Activated effector memory CD4-positive, alpha-beta T cell treated with anti-CD3 and anti-CD28 coated beads, Interleukin-2, amount 50 U/mL, for 16 hours (primary cell): ENCODE data around the gene BTBD16.

ENCODE experiments used
- DNase-seq: peaks from one replicate; pipeline ENCODE4 v3.0.0-alpha.2; 2020

The BTBD16 gene

DNA sequence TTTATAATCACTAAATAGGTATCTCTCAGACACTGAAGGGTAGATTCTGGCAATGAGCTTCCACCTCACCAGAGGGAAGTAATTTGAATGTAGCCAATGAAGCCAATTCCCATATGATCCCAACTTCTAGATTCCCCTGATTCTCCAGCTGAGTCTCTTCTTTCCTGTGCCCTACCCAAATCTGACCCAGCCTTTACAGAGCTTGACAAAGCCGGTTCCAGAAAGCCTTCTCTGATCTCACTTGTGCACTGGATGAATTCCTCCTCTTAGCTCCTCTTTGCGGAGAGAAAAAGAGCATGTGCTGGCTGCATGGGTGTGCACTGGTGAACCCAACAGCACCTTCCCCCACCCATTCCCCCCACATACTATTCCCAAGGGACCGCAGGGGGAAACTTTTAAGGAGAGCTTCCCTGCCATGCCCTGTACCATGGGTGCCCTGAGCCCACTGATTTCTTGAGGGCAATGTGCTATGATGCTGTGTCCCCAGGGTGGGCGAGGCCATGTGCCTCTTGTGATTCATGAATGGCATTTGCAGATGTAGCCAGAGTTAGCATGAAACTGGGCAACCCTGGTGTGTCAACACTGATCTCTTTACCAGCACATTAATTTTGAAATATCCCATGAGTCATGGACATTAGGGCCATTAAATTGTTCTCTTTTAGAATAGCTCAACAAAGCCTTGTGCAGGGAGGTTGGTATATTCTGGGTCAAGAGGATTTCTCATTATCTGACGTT lies 53.0 kb downstream of the BTBD16 start:
- DNase-seq = no peak

DNA sequence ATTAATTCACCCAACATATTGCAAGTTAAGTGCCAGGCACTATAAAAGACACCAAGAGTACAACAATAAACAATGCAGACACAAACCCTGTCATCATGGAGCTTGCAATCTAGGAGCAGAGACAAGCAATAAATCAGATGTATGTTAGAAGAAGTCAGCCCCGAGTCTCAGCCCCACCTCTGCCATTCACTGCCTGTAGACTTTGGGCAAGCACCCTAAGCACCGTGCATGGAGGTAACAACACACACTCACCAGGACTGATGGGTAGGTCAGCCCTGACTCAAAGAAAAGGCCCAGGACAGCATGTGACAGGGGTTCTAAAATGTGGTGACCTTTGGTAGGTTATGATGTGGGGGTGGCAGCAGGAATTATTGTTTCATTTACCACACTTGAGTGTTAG lies 54.1 kb downstream of the BTBD16 start:
- DNase-seq = no peak

DNA sequence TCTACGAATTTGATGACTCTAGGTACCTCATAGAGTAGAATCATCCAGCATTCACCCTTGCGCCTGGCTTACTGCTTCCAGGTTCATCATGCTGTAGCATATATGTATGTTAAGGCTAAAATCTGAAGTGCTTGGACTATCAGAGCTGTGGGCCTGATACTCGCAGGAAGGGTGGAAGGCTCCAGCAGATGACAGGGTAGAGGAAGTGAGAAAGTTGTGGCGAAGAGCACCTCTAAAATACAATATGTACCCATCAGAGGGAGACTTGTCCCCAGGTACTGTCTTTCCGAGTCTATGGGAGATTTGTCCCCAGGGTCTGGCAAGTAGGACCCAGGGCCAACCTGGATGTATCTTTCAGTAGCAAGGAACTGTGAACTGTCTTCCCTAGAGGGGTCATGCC lies 55.3 kb downstream of the BTBD16 start:
- DNase-seq = no peak

DNA sequence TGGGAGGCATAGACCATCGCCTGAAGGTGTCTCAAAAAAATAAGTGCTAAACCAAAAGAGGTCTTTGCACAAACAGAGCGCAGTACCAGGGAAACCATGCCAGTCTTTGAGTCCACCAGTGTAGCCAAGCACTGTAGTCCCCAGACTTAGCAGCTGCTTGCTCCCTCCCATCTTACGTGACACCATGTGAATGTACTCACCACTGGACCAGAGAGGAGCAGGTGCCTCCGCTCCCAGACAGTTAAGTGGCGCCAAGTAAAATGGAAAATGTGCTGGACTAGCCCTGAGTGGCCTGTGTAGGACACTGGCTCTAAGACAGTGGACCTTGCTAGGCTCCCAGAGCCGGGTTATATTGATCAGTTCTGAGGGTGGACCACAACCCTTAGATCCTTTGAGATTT lies 55.7 kb downstream of the BTBD16 start:
- DNase-seq = no peak

- DNase-seq = no peak
These were observed 56.4 kb downstream of the BTBD16 start for GRCh38 chr10:122327237-122328206.

DNA sequence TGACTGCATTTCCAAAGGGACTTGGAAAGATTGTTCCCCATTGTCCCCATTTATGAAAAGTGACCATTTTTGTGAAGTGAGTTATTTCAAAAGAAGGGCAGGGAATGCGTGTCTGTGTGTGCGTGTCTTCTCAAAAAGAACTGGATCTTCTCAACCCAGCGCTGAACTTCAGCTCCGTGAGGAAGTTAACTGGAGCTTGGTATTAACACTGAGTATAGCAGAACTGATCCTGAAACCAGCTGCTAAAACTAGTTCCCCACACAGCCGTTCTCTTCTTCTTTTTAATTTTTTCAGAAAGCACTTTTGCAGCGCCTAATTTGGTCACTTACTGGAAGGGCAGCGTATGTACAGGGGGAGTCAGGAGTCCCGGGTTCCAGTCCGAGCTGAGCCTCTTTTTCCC lies 57.6 kb downstream of the BTBD16 start:
- DNase-seq = no peak

- DNase-seq = no peak
These were observed 58.3 kb downstream of the BTBD16 start for GRCh38 chr10:122329416-122329815.

DNA sequence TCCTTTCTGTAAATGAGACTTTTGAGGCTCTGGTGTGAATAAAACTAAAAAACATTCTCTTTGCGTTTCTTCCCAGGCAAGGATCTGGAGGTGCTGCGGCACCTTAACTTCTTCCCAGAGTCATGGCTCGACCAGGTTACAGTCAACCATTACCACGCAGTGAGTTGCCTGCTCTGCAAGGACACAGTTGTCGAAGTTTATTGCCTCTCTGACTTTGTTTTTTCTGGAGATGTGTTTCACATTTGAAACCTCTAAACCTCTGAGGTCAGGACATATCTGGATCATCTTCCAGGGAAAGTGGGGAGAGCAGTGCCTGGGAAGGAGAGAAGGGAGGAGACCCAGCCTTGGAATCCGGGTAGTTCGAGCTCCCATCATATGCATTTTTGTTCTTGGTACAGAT lies 60.0 kb downstream of the BTBD16 start:
- DNase-seq = no peak

DNA sequence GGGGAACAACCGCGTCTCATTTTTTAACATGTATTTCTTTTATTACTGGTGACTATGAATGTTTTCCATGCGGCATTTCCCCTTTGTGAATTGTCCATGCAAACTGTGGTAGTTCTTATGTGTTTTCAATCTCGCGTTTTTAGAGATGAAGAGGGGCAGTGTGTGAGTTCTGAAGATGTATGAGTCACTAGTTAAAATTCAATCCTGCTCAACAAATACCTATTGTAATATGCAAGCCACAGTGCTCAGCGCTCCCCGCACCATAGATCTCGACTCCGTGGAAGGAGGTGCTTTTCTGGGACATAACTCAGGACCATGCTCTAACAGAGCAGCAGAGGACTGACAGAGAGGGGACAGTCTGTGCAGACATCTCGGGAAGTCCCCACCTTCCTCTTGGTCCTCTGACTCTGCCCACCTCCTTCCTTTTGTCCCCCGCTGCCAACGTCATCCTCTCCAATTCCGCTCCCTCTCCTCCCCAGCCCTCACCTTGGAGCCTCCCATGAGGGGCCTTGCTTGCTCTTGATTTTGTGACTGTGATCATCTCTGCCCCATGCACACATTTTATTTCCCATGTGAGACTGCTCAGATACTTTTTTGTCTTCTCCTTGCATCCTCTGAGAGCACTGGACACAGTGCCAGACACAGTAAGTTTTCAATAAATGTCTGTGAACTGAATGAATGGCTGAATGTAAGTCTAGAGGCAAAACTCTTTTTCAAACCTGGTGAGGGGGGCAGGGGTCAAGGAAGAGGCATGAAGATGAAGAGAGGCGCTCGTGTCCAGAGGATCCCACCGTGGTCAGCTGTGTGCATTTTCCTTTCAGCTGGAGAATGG lies 60.7 kb downstream of the BTBD16 start:
- DNase-seq = no peak

DNA sequence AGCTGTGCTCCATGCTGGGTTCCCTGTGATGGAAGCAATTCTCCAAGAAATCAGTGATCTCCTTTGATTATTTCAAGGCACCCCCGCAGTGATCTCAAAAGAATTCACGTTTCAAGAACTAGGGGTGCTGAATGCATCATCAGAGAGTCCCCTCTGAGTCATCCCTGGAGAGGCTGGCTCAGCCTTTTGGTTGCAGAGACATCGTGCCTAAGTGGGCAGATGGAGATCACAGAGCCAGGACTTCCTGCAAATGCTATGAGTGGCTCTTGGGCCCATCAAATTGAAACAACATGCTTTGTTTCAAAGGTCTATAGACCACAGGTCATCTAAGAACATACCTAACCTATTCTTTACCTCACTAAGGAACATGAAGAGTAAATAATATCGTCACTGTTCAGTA lies 61.9 kb downstream of the BTBD16 start:
- no peak for DNase-seq

GRCh38 chr10:122336332-122336731 lies 65.2 kb downstream of the BTBD16 start:
- no peak for DNase-seq

- DNase-seq = no peak
These were observed 65.9 kb downstream of the BTBD16 start for GRCh38 chr10:122336961-122337360.

DNA sequence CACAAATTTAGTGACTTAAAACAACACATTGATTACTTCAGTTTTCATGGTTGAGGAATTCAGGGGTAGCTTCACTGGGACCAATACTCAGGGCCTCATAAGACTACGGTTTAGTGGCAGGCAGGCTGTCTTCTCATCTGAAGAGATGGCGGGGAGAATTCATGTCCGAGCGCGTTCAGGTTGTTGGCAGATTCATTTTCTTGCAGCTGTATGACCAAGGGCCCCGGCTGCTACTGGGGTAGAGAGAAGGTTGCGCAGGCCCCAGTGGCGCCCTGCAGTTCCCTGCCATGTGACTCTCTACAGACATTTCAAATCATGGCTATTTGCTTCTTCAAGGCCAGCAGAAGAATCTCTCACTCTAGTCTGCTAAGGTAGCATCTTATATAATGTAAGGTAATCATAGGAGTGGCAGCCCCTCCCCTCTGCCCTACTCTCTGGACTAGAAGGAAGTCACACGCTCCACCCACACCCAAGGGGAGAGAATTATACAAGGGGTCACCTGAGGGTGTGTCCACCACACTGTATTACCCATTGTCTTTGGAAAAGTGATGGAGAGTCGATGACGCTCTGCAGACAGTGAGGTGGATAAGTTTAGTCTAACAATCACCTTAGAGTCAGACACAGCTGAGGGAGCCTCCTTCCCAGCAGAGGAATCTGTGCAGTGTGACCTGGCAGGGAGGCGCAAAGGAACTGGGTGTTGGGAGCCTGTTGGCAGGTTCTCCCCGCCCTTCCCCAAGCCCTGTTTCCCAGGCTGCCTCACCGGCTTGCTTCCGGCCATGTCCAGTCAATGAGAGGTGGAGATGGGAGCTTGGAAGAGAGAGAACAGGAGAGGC lies 67.7 kb downstream of the BTBD16 start:
- no peak for DNase-seq

DNA sequence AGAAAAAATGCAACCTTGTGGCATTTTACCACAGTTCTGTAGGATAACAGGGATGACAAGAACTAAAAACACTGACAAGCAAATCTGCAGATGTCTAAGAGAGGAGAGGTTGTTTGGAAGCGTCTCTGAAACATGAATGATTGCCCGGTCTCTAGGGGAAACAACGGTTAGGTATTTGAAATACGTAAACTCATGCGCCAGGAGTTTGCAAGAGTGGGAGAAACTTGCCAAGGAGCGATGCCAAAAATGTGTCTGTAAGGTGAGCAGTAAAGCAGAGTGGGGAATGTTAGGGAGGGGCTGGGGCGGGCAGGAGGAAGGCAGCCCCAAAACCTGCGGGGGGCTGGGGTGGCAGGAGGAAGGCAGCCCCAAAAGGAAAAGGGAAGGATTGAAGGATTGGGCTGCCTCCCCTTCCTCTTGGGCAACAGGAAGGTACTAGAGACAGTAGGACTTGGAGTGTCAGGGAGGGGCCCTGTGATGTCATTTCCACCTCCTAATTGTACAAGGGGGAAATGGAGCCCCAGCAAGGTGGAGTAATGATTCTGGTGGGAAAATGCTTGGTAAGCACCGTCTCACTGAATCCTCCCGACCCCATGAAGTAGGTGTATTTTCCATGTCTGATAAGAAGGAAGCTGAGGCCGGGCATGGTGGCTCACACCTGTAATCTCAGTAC lies 70.2 kb downstream of the BTBD16 start:
- no peak for DNase-seq

GRCh38 chr10:122342293-122343134 lies 71.4 kb downstream of the BTBD16 start:
- peak; percentile 80 for DNase-seq

DNA sequence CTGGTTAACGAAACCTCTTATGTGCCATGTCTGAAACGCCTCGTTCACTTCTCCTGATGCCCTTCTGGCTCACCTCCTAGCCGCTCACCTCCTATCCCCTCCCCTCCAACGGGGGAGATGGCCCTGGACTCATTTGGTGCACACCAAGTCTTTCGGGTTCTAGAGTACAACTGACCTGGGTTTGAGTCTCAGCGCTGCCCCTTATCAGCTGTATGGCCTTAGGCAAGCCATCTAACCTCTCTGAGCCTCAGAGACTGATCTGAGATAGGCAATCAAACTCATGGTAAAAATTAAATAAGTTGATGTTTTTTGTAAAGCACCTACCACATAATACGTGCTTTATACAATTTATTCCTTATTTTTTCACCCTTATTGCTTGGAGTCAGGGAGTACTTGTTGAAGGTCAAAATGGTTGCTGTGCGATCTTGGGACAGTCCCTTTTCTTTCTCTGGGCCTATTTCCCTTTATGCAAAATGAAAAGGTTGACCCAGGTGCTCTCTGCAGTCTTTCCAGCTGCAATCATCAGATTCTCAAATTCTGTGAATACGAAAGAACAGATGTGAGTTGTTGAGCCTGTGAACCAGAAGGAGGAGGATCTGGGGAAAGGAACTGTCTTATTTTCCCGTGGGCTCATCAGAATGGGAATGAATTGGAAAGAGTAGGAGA lies 72.2 kb downstream of the BTBD16 start:
- DNase-seq = no peak

DNA sequence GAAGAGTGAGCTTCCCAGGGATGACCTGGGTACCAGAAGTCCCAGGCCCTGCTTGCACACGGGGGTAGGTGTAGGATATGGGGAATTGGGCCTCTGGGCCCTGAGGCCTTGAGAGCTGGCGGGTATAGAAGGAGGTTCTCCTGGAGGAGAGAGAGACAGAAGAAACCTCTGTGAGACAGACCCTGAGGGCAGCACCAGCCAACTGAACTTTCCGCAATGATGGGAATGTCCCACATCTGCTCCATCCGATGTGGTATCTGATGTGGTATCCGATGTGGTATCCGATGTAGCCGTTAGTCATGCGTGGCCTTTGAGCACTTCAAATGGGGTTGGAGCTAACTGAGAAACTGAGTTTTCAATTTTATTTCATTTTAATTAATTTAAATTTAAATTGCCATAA lies 72.8 kb downstream of the BTBD16 start:
- DNase-seq = no peak

- DNase-seq = no peak
These were observed 73.7 kb downstream of the BTBD16 start for GRCh38 chr10:122344741-122345258.

GRCh38 chr10:122346326-122346950 lies 75.3 kb downstream of the BTBD16 start:
- DNase-seq = no peak
